Astrocyte of the cerebellum (primary cell): ENCODE results near the gene LIN28B.

Source experiments
- DNase-seq: peaks from one replicate; pipeline ENCODE4 v3.0.0-alpha.2; 2011; ENCODE audit warnings: low read depth
- H3K4me3 ChIP-seq: 2 replicates; pipeline ENCODE4 v1.5.1; 2011; ENCODE audit warnings: mild to moderate bottlenecking, low read depth, low read length, moderate library complexity
- CTCF ChIP-seq: IDR thresholded peaks from 2 replicates; pipeline ENCODE4 v1.5.1; 2012; ENCODE audit warnings: low read length, low read depth, moderate library complexity, mild to moderate bottlenecking; ENCODE audit errors: missing control alignments
- in situ Hi-C: cut with HindIII; loops from 2 replicates; pipeline ENCODE4 v1.10.0; 2017; ENCODE audit warnings: low sequenced_read_pairs

The LIN28B gene

GRCh38 chr6:105102186-105102585 is 145.3 kb downstream of the LIN28B start:
- no peak overlapping the region for H3K4me3 ChIP-seq
- DNase-seq: no peak
- TF ChIP-seq CTCF: no peak
- in situ Hi-C loops: no loop called here

- no peak for DNase-seq
- no peak for TF ChIP-seq CTCF
- in situ Hi-C loops: no loop called here
- H3K4me3 ChIP-seq: no peak overlapping the region
Measured at GRCh38 chr6:105105094-105105493, 148.2 kb downstream of the LIN28B start.

- no peak overlapping the region for H3K4me3 ChIP-seq
- in situ Hi-C loops: no loop called here
- no peak for TF ChIP-seq CTCF
- no peak for DNase-seq
Measured at GRCh38 chr6:105106260-105106659, 149.4 kb downstream of the LIN28B start.

- no peak for TF ChIP-seq CTCF
Measured at GRCh38 chr6:105107207-105107606, 150.3 kb downstream of the LIN28B start.

GRCh38 chr6:105108631-105109262 is 151.8 kb downstream of the LIN28B start:
- DNase-seq: no peak
- TF ChIP-seq CTCF: no peak
- H3K4me3 ChIP-seq: no peak overlapping the region
- in situ Hi-C loops: no loop called here

More at GRCh38 chr6:105107207-105107606, 150.3 kb downstream of the LIN28B start:
- in situ Hi-C loops: no loop called here
- H3K4me3 ChIP-seq: no peak overlapping the region
- no peak for DNase-seq

- TF ChIP-seq CTCF: no peak
Measured at GRCh38 chr6:105109955-105110895, 153.3 kb downstream of the LIN28B start.

More at GRCh38 chr6:105109955-105110895, 153.3 kb downstream of the LIN28B start:
- H3K4me3 ChIP-seq: no peak overlapping the region
- in situ Hi-C loops: no loop called here
- DNase-seq: no peak
